OCI-LY3 (cell line): Measurements from ENCODE around the gene DDAH2.

Experiments used
- H2AFZ ChIP-seq: fragments of 200-600, 300-600 bp; shearing (Covaris generic); 2 replicates; pipeline ENCODE4 v1.6.0; 2014; ENCODE audit warnings: antibody characterized with exemption, low read depth, low read length
- H3K27ac ChIP-seq: fragments of 200-600, 300-600 bp; sonication (generic); 2 replicates; pipeline ENCODE4 v1.5.1; 2014; ENCODE audit warnings: mild to moderate bottlenecking, low read length, moderate library complexity, mixed read lengths
- H3K27me3 ChIP-seq: fragments of 200-600, 300-600 bp; sonication (generic); 2 replicates; pipeline ENCODE4 v1.6.1; 2014; ENCODE audit warnings: low read depth, low read length, mixed read lengths
- H3K36me3 ChIP-seq: fragments of 200-600, 300-600 bp; sonication (generic); replicated peaks from 2 replicates; pipeline ENCODE3; 2014; ENCODE audit warnings: low read depth, low read length, mixed read lengths
- H3K4me1 ChIP-seq: fragments of 300-600, 200-600 bp; sonication (generic); 2 replicates; pipeline ENCODE4 v1.6.1; 2014; ENCODE audit warnings: low read length, mixed read lengths
- H3K4me2 ChIP-seq: fragments of 200-600, 300-600 bp; sonication (generic); 2 replicates; pipeline ENCODE4 v1.6.1; 2014; ENCODE audit warnings: low read length, mixed read lengths
- H3K4me3 ChIP-seq: fragments of 300-600, 200-600 bp; sonication (generic); 2 replicates; pipeline ENCODE4 v1.5.1; 2014; ENCODE audit warnings: antibody characterized with exemption, mild to moderate bottlenecking, low read length, moderate library complexity
- H3K79me2 ChIP-seq: fragments of 300-600, 200-600 bp; shearing (Covaris generic); 2 replicates; pipeline ENCODE4 v1.6.1; 2014; ENCODE audit warnings: mild to moderate bottlenecking, low read length, mixed read lengths
- H3K9ac ChIP-seq: fragments of 300-600, 200-600 bp; shearing (Covaris generic); 2 replicates; pipeline ENCODE4 v1.6.0; 2014; ENCODE audit warnings: mild to moderate bottlenecking, low read length, moderate library complexity
- H3K9me3 ChIP-seq: fragments of 200-600, 300-600 bp; shearing (Covaris generic); 2 replicates; pipeline ENCODE4 v1.6.1; 2014; ENCODE audit warnings: low read length, mixed read lengths; ENCODE audit not compliant: insufficient read depth
- H4K20me1 ChIP-seq: fragments of 200-600, 300-600 bp; sonication (generic); 2 replicates; pipeline ENCODE4 v1.6.1; 2016; ENCODE audit warnings: low read length, mixed read lengths; ENCODE audit not compliant: insufficient read depth
- EZH2phosphoT487 ChIP-seq: fragments of 200-600 bp; shearing (Covaris generic); IDR thresholded peaks from 2 replicates; pipeline ENCODE4 v1.6.1; 2018; ENCODE audit warnings: antibody characterized with exemption, mixed run types, low read depth
- TF ChIP-seq, protein P1 (sequence below): fragments of 200-600, 300-600 bp; sonication (generic); IDR thresholded peaks from 2 replicates; pipeline ENCODE4 v1.5.1; 2014; ENCODE audit warnings: antibody characterized with exemption, low read length, low read depth

DDAH2 gene

DNA sequence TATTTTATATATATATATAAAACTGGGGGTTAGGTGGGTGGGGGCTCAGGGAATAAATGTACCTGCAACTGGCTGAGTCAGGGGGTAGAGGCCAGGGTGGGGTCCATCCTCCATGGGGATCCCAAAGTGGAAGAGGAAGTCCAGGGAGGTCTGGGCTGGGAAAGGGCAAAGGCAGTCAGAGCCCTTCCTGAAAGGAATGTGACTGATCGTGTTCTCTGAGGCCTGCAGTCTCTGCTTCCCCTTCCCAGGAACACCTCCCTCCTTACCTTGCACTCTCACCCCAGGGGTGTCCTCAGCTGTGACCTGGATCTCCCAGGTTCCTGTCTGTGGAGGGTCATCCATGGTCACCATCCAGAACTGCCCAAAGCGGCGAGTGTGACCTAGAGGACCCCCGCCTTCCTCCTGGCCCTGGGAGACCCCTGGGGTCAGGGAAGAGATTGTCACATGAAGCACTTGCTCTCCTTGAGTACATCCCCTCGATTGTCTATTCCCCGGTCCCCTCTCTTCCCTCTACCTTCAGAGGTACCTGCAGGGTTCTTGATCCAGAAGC lies 38.1 kb upstream of the DDAH2 start:
- no peaks in the 10 kb centered on the region for H3K79me2 ChIP-seq
- no peak for TF ChIP-seq EZH2phosphoT487
- TF ChIP-seq, protein P1, sequence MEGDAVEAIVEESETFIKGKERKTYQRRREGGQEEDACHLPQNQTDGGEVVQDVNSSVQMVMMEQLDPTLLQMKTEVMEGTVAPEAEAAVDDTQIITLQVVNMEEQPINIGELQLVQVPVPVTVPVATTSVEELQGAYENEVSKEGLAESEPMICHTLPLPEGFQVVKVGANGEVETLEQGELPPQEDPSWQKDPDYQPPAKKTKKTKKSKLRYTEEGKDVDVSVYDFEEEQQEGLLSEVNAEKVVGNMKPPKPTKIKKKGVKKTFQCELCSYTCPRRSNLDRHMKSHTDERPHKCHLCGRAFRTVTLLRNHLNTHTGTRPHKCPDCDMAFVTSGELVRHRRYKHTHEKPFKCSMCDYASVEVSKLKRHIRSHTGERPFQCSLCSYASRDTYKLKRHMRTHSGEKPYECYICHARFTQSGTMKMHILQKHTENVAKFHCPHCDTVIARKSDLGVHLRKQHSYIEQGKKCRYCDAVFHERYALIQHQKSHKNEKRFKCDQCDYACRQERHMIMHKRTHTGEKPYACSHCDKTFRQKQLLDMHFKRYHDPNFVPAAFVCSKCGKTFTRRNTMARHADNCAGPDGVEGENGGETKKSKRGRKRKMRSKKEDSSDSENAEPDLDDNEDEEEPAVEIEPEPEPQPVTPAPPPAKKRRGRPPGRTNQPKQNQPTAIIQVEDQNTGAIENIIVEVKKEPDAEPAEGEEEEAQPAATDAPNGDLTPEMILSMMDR = no peak
- no peaks in the 10 kb centered on the region for H4K20me1 ChIP-seq
- no peaks in the 10 kb centered on the region for H3K27me3 ChIP-seq
- H3K36me3 ChIP-seq = peaks cover 4% of the 10 kb centered on the region
- no peaks in the 10 kb centered on the region for H3K4me1 ChIP-seq
- no peak overlapping the region for H3K27ac ChIP-seq
- no peaks in the 10 kb centered on the region for H3K9me3 ChIP-seq
- no peak overlapping the region for H2AFZ ChIP-seq
- no peak overlapping the region for H3K4me3 ChIP-seq
- no peak overlapping the region for H3K4me2 ChIP-seq
- no peak overlapping the region for H3K9ac ChIP-seq

DNA sequence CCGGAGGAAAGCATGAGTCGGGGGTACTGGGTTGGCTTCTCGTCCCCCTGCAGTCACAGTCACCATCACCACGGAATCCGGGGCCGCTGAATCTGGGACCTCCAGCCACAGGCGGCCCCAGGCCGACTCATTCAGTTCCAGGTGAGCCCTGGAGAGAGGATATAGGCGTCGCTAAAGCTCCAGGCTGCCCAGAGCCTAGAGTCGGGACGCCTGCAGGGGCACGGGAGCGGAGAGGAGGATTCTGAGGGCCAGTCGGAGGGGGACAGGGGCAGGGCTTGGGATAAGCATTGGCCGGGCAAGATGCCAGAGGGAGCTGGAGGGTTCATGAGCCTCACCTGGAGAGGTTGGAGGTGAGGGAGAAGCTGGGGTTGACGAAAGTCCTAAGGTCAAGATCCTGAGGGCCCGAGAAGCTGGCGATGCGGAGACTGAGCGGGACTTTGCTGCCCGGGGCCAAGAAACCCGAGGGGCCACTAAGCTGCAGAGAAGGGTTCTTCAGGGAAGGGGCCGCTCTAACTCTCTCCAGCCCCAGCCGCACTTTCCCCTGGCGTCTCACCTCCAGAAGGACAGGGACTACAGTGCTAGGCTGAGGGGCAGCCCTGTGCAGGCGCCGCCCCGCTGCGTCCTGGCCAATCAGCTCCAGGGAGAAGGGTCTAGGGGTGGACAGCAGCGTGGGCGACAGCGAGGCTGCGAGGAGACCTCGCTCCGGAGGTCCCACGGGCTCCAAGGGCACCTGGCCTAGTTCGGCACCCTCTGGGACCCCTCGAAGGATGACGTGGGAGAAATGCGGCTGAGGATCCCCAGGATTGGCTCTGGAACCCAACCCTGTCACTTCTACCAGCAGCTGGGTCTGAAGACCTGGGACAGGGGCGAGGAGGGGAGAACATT lies 37.1 kb upstream of the DDAH2 start:
- no peak overlapping the region for H3K9ac ChIP-seq
- H3K9me3 ChIP-seq = no peaks in the 10 kb centered on the region
- TF ChIP-seq EZH2phosphoT487 = no peak
- TF ChIP-seq, protein P1 = no peak
- no peak overlapping the region for H3K4me2 ChIP-seq
- no peak overlapping the region for H3K27ac ChIP-seq
- H2AFZ ChIP-seq = no peak overlapping the region
- H3K4me1 ChIP-seq = no peaks in the 10 kb centered on the region
- no peaks in the 10 kb centered on the region for H3K27me3 ChIP-seq
- no peak overlapping the region for H3K4me3 ChIP-seq
- H3K36me3 ChIP-seq = peaks cover 4% of the 10 kb centered on the region
- no peaks in the 10 kb centered on the region for H4K20me1 ChIP-seq
- no peaks in the 10 kb centered on the region for H3K79me2 ChIP-seq

DNA sequence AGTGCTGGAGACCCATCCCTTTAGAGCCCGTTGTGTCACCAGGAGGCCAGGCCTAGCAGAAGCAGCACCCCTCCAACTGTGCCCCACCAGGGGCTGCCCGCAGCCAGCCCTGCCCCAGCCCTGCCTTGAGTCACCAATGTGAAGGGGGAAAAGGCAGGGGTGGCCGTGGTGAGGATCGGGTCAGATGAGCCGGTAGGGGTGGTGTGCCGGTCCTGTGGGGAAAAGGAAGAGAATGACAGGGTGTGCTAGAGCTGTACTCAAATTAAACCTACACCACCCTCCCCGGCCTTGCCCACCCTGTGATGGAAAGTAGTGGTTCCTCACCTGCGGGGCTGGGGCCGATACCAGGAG lies 36.4 kb upstream of the DDAH2 start:
- H3K9ac ChIP-seq = no peak overlapping the region
- H3K27me3 ChIP-seq = no peaks in the 10 kb centered on the region
- no peaks in the 10 kb centered on the region for H3K4me1 ChIP-seq
- no peaks in the 10 kb centered on the region for H3K79me2 ChIP-seq
- H3K4me2 ChIP-seq = no peak overlapping the region
- H3K27ac ChIP-seq = no peak overlapping the region
- H2AFZ ChIP-seq = no peak overlapping the region
- no peak for TF ChIP-seq EZH2phosphoT487
- TF ChIP-seq, protein P1 = no peak
- peaks cover 4% of the 10 kb centered on the region for H3K36me3 ChIP-seq
- H4K20me1 ChIP-seq = no peaks in the 10 kb centered on the region
- H3K4me3 ChIP-seq = no peak overlapping the region
- H3K9me3 ChIP-seq = no peaks in the 10 kb centered on the region

DNA sequence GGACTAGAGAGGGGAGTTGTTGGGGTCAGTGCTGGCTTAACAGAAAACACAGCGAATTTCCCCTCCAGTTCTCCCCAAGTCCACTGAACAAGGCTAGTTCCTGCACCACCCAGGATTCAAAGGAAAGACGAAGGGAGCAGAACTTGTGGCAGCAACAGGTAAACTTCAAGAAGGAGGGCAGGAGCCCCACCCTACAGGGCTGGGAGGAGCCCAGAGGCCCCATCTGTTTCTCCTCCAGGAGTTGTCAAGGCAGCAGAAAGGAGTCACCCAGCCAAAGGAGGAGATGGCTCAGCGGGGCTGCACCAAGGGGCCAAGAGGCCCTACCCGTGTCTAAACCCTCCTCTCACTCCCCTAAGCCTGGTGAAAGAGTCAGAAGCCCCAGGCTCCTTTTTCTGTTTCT lies 35.1 kb upstream of the DDAH2 start:
- Histone ChIP-seq H3K79me2 (no peaks in the 10 kb centered on the region), H4K20me1 (no peaks in the 10 kb centered on the region), H3K9me3 (no peaks in the 10 kb centered on the region), H3K36me3 (peaks cover 4% of the 10 kb centered on the region), H3K4me2 (no peak overlapping the region), H3K9ac (no peak overlapping the region), H3K27ac (no peak overlapping the region), H3K27me3 (no peaks in the 10 kb centered on the region), H2AFZ (no peak overlapping the region), H3K4me3 (no peak overlapping the region), H3K4me1 (no peaks in the 10 kb centered on the region)
- TF ChIP-seq EZH2phosphoT487 = no peak
- TF ChIP-seq, protein P1 = no peak
